ENCODE results near the gene SH3YL1. TPM values are rescaled to one million over a fixed set of nuclear protein-coding genes. Genes with fewer than 3 reads are reported as not detected.

SH3YL1 gene
- total RNA-seq, 1 donor from 2014 or later, result 25.1 TPM

- H3K27ac ChIP-seq (ENCODE audit: low read depth, low read length), result no peak overlapping the region
- H3K4me1 ChIP-seq (ENCODE audit: control insufficient read depth in 3 of 3, insufficient read depth in 3 of 3, low read length in 3 of 3), result no peaks in the 10 kb centered on the region
- H3K27me3 ChIP-seq (ENCODE audit: control insufficient read depth in 3 of 3, insufficient read depth in 3 of 3, low read length in 3 of 3), result no peaks in the 10 kb centered on the region
- peaks cover 3 to 27% (median 26%) of the 10 kb centered on the region in 3 donors for H3K36me3 ChIP-seq (ENCODE audit: control insufficient read depth in 3 of 3, insufficient read depth in 3 of 3, low read length in 3 of 3)
- no peak overlapping the region for H3K4me3 ChIP-seq (ENCODE audit: low read length in 3 of 3)
- no peaks in the 10 kb centered on the region for H3K9me3 ChIP-seq (ENCODE audit: control insufficient read depth in 3 of 3, low read length in 3 of 3)
- no peak overlapping the region for H3K9ac ChIP-seq (ENCODE audit: low read depth in 1 of 3, low read length in 3 of 3)
Measured at GRCh38 chr2:249538-250042, 14.2 kb downstream of the SH3YL1 start.

GRCh38 chr2:248724-249123 is 15.1 kb downstream of the SH3YL1 start:
- Histone ChIP-seq H3K9ac (ENCODE audit: low read depth in 1 of 3, low read length in 3 of 3) (no peak overlapping the region), H3K9me3 (ENCODE audit: control insufficient read depth in 3 of 3, low read length in 3 of 3) (no peaks in the 10 kb centered on the region), H3K27me3 (ENCODE audit: control insufficient read depth in 3 of 3, insufficient read depth in 3 of 3, low read length in 3 of 3) (no peaks in the 10 kb centered on the region), H3K36me3 (ENCODE audit: control insufficient read depth in 3 of 3, insufficient read depth in 3 of 3, low read length in 3 of 3) (peaks cover 7 to 31% (median 30%) of the 10 kb centered on the region in 3 donors), H3K4me3 (ENCODE audit: low read length in 3 of 3) (no peak overlapping the region), H3K27ac (ENCODE audit: low read depth, low read length) (no peak overlapping the region), H3K4me1 (ENCODE audit: control insufficient read depth in 3 of 3, insufficient read depth in 3 of 3, low read length in 3 of 3) (no peaks in the 10 kb centered on the region)

GRCh38 chr2:246489-247144 is 17.2 kb downstream of the SH3YL1 start:
- Histone ChIP-seq H3K27me3 (ENCODE audit: control insufficient read depth in 3 of 3, insufficient read depth in 3 of 3, low read length in 3 of 3) (no peaks in the 10 kb centered on the region), H3K9me3 (ENCODE audit: control insufficient read depth in 3 of 3, low read length in 3 of 3) (no peaks in the 10 kb centered on the region), H3K27ac (ENCODE audit: low read depth, low read length) (no peak overlapping the region), H3K4me3 (ENCODE audit: low read length in 3 of 3) (no peak overlapping the region), H3K36me3 (ENCODE audit: control insufficient read depth in 3 of 3, insufficient read depth in 3 of 3, low read length in 3 of 3) (peaks cover 9 to 45% (median 41%) of the 10 kb centered on the region in 3 donors), H3K9ac (ENCODE audit: low read depth in 1 of 3, low read length in 3 of 3) (no peak overlapping the region), H3K4me1 (ENCODE audit: control insufficient read depth in 3 of 3, insufficient read depth in 3 of 3, low read length in 3 of 3) (no peaks in the 10 kb centered on the region)

DNA sequence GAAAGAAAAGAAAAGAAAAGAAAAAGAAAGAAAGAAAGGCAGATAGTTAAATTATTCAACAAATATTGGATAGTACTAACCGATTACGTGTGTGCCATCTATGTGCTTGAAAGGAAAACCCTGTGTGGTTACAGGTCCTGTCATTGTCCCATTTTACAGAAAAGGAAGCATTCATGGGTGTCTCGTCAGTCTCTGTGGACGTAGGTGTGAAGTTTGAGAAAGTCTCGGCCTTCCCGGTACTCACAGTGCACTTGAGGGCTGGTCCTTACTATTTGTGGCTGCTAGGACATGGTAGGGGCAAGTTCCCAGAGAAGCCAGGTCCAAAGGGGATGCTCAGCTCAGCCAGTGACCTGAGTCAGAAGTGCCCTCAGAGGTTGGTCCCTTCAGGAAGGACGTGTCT is 19.3 kb downstream of the SH3YL1 start:
- Histone ChIP-seq H3K9me3 (ENCODE audit: control insufficient read depth in 3 of 3, low read length in 3 of 3) (no peaks in the 10 kb centered on the region), H3K4me3 (ENCODE audit: low read length in 3 of 3) (no peak overlapping the region), H3K4me1 (ENCODE audit: control insufficient read depth in 3 of 3, insufficient read depth in 3 of 3, low read length in 3 of 3) (no peaks in the 10 kb centered on the region), H3K27ac (ENCODE audit: low read depth, low read length) (no peak overlapping the region), H3K36me3 (ENCODE audit: control insufficient read depth in 3 of 3, insufficient read depth in 3 of 3, low read length in 3 of 3) (peaks cover 12 to 49% (median 40%) of the 10 kb centered on the region in 3 donors), H3K9ac (ENCODE audit: low read depth in 1 of 3, low read length in 3 of 3) (no peak overlapping the region), H3K27me3 (ENCODE audit: control insufficient read depth in 3 of 3, insufficient read depth in 3 of 3, low read length in 3 of 3) (no peaks in the 10 kb centered on the region)

DNA sequence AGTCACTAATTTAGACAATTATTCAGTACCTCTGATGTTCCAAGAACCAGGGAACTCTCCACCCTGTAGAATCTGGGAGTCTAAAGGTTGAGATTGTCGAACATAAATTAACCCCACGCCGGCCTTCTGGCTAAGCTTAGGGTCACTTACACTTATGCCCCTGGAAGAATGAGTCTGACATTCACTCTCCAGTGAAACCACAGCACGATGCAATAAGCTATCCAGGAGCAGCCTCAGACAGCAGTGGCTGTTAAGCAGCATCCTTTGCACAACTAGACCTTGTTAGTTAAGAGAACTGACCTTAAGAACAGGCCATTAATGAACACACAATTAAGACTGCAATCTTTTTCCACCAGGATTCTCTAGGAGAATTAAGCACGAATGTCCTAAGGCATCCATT is 25.0 kb downstream of the SH3YL1 start:
- Histone ChIP-seq H3K36me3 (ENCODE audit: control insufficient read depth in 3 of 3, insufficient read depth in 3 of 3, low read length in 3 of 3) (peaks cover 7 to 26% (median 21%) of the 10 kb centered on the region in 3 donors), H3K9me3 (ENCODE audit: control insufficient read depth in 3 of 3, low read length in 3 of 3) (no peaks in the 10 kb centered on the region), H3K4me3 (ENCODE audit: low read length in 3 of 3) (no peak overlapping the region), H3K27me3 (ENCODE audit: control insufficient read depth in 3 of 3, insufficient read depth in 3 of 3, low read length in 3 of 3) (no peaks in the 10 kb centered on the region), H3K27ac (ENCODE audit: low read depth, low read length) (no peak overlapping the region), H3K4me1 (ENCODE audit: control insufficient read depth in 3 of 3, insufficient read depth in 3 of 3, low read length in 3 of 3) (no peaks in the 10 kb centered on the region), H3K9ac (ENCODE audit: low read depth in 1 of 3, low read length in 3 of 3) (no peak overlapping the region)

GRCh38 chr2:238431-238830 is 25.4 kb downstream of the SH3YL1 start:
- no peak overlapping the region for H3K9ac ChIP-seq (ENCODE audit: low read depth in 1 of 3, low read length in 3 of 3)
- peaks cover 2 to 22% (median 17%) of the 10 kb centered on the region in 3 donors for H3K36me3 ChIP-seq (ENCODE audit: control insufficient read depth in 3 of 3, insufficient read depth in 3 of 3, low read length in 3 of 3)
- no peak overlapping the region for H3K27ac ChIP-seq (ENCODE audit: low read depth, low read length)

GRCh38 chr2:237878-238277 is 26.0 kb downstream of the SH3YL1 start:
- Histone ChIP-seq H3K27me3 (ENCODE audit: control insufficient read depth in 3 of 3, insufficient read depth in 3 of 3, low read length in 3 of 3) (no peaks in the 10 kb centered on the region), H3K36me3 (ENCODE audit: control insufficient read depth in 3 of 3, insufficient read depth in 3 of 3, low read length in 3 of 3) (peaks cover 4 to 16% (median 12%) of the 10 kb centered on the region in 3 donors), H3K4me3 (ENCODE audit: low read length in 3 of 3) (no peak overlapping the region), H3K9ac (ENCODE audit: low read depth in 1 of 3, low read length in 3 of 3) (no peak overlapping the region), H3K27ac (ENCODE audit: low read depth, low read length) (no peak overlapping the region), H3K4me1 (ENCODE audit: control insufficient read depth in 3 of 3, insufficient read depth in 3 of 3, low read length in 3 of 3) (no peaks in the 10 kb centered on the region), H3K9me3 (ENCODE audit: control insufficient read depth in 3 of 3, low read length in 3 of 3) (no peaks in the 10 kb centered on the region)

More at GRCh38 chr2:238431-238830, 25.4 kb downstream of the SH3YL1 start:
- Histone ChIP-seq H3K4me3 (ENCODE audit: low read length in 3 of 3) (no peak overlapping the region), H3K9me3 (ENCODE audit: control insufficient read depth in 3 of 3, low read length in 3 of 3) (no peaks in the 10 kb centered on the region), H3K27me3 (ENCODE audit: control insufficient read depth in 3 of 3, insufficient read depth in 3 of 3, low read length in 3 of 3) (no peaks in the 10 kb centered on the region), H3K4me1 (ENCODE audit: control insufficient read depth in 3 of 3, insufficient read depth in 3 of 3, low read length in 3 of 3) (no peaks in the 10 kb centered on the region)

GRCh38 chr2:236993-237539 is 26.8 kb downstream of the SH3YL1 start:
- Histone ChIP-seq H3K4me3 (ENCODE audit: low read length in 3 of 3) (no peak overlapping the region), H3K27me3 (ENCODE audit: control insufficient read depth in 3 of 3, insufficient read depth in 3 of 3, low read length in 3 of 3) (no peaks in the 10 kb centered on the region), H3K4me1 (ENCODE audit: control insufficient read depth in 3 of 3, insufficient read depth in 3 of 3, low read length in 3 of 3) (no peaks in the 10 kb centered on the region), H3K9me3 (ENCODE audit: control insufficient read depth in 3 of 3, low read length in 3 of 3) (no peaks in the 10 kb centered on the region), H3K27ac (ENCODE audit: low read depth, low read length) (no peak overlapping the region), H3K9ac (ENCODE audit: low read depth in 1 of 3, low read length in 3 of 3) (no peak overlapping the region), H3K36me3 (ENCODE audit: control insufficient read depth in 3 of 3, insufficient read depth in 3 of 3, low read length in 3 of 3) (peaks cover 4 to 11% (median 11%) of the 10 kb centered on the region in 3 donors)

DNA sequence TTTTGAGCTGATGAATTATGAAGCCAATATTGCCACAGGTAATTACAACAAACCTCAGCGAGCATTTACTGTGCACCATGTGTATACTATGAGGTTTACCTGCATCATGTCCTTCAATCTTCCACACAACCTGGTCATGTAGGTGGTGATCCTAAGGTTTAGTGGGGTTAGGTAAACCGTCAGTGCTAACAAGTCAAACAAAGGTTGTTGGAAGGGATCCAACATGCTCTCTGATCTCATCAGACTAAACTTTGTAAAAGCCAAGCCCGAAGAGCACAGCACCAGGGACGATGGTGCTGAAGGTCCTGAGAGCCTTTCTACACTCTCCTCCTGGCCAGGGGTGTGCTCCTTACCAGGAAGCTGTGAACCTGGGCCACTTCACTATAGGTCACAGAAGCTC is 29.4 kb downstream of the SH3YL1 start:
- no peaks in the 10 kb centered on the region for H3K27me3 ChIP-seq (ENCODE audit: control insufficient read depth in 3 of 3, insufficient read depth in 3 of 3, low read length in 3 of 3)
- no peaks in the 10 kb centered on the region for H3K9me3 ChIP-seq (ENCODE audit: control insufficient read depth in 3 of 3, low read length in 3 of 3)
- H3K4me3 ChIP-seq (ENCODE audit: low read length in 3 of 3), result no peak overlapping the region
- peaks cover 7 to 16% (median 14%) of the 10 kb centered on the region in 3 donors for H3K36me3 ChIP-seq (ENCODE audit: control insufficient read depth in 3 of 3, insufficient read depth in 3 of 3, low read length in 3 of 3)
- H3K4me1 ChIP-seq (ENCODE audit: control insufficient read depth in 3 of 3, insufficient read depth in 3 of 3, low read length in 3 of 3), result no peaks in the 10 kb centered on the region
- H3K9ac ChIP-seq (ENCODE audit: low read depth in 1 of 3, low read length in 3 of 3), result no peak overlapping the region
- H3K27ac ChIP-seq (ENCODE audit: low read depth, low read length), result no peak overlapping the region

DNA sequence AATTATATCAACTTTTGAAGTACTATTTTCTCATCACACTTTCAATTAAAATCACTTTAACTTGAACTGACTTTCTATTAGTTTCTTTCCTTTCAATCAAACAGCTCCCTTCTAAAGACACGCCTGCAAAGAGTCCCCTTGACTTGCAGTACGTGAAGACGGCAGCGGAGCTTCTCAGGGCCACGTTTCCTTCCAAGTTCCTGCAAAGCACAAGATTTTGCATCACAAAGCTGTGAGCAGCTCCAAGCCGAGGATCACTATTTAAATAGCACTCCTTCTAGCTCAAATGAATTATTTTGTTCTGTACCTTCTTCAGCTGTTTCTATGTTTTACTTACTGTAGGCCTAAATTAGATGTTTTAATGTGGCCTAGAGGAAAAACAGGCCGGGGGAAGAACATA is 30.8 kb downstream of the SH3YL1 start:
- Histone ChIP-seq H3K4me3 (ENCODE audit: low read length in 3 of 3) (no peak overlapping the region), H3K27me3 (ENCODE audit: control insufficient read depth in 3 of 3, insufficient read depth in 3 of 3, low read length in 3 of 3) (no peaks in the 10 kb centered on the region), H3K9me3 (ENCODE audit: control insufficient read depth in 3 of 3, low read length in 3 of 3) (no peaks in the 10 kb centered on the region), H3K36me3 (ENCODE audit: control insufficient read depth in 3 of 3, insufficient read depth in 3 of 3, low read length in 3 of 3) (peaks cover 12 to 21% (median 18%) of the 10 kb centered on the region in 3 donors), H3K27ac (ENCODE audit: low read depth, low read length) (no peak overlapping the region), H3K4me1 (ENCODE audit: control insufficient read depth in 3 of 3, insufficient read depth in 3 of 3, low read length in 3 of 3) (no peaks in the 10 kb centered on the region), H3K9ac (ENCODE audit: low read depth in 1 of 3, low read length in 3 of 3) (no peak overlapping the region)
